ENCODE data around the gene TMCO4. TPM values are rescaled to one million over a fixed set of nuclear protein-coding genes. Genes with fewer than 3 reads are reported as not detected.

TMCO4 gene
- total RNA-seq, 1 donor from 2014 or later = 13.0 TPM

- TF ChIP-seq CTCF (IDR thresholded peaks at IDR 0.05; ENCODE audit: insufficient read depth, low read length, poor library complexity, severe bottlenecking) = no peak
- Histone ChIP-seq H3K4me3 (ENCODE audit: low read depth, low read length) (no peak overlapping the region), H3K36me3 (ENCODE audit: control insufficient read depth, insufficient read depth, low read length) (no peaks in the 10 kb centered on the region), H3K27me3 (ENCODE audit: control insufficient read depth, insufficient read depth, low read length) (no peaks in the 10 kb centered on the region)
- DNase-seq (ENCODE audit: low read depth) = no peak
These were observed 16.4 kb upstream of the TMCO4 start for GRCh38 chr1:19815801-19816736.

DNA sequence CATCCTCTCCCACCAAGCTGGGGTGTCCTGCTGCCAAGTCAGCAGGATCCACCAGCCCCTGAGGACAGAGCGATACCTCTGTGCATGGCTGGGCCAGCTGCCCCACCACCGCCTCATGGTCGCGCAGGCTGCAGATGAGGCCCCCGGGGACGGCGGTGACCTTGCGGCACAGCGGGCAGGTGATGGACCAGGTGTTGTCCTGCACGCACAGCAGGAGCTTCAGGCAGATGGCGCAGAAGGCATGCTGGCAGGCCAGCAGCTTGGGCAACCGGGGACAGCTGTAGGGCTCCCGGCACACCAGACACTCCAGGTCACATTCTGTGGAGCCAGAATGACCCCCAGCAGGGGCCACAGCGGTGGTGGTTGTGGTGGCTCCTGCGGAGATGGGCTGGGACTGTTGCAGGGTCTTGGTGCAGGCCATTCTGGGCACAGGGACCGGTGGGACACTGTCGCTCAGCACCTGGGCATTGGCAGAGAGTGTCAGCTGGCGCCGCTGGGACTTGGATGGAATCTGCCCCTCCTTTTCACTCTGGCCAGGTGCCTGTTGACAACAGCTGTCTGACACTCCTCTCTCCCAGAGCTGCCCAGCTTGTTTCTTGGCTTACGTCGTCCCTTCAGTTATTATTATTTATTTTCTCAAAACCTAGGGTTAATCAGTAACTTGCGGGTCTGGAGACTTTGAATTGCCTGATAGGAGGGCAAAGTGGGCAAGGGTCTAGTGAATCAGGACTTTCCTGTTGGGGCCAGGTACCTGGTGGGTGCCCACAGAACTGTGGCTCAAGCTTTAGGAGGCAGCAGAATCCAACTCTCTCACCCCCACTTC lies 15.2 kb upstream of the TMCO4 start, which contains the start of gene RNF186:
Gene RNF186, minus strand, starts transcription at position 603 of the 823 bp plus-strand sequence. Its CDS starts 182 bp downstream, at position 421.
- no peak within 1 kb of the TSS for H3K4me3 ChIP-seq (ENCODE audit: low read depth, low read length)
- no peaks in the 10 kb centered on the region for H3K36me3 ChIP-seq (ENCODE audit: control insufficient read depth, insufficient read depth, low read length)
- no peak for TF ChIP-seq CTCF (IDR thresholded peaks at IDR 0.05; ENCODE audit: insufficient read depth, low read length, poor library complexity, severe bottlenecking)
- H3K27me3 ChIP-seq (ENCODE audit: control insufficient read depth, insufficient read depth, low read length) = no peaks in the 10 kb centered on the region
- no peak for DNase-seq (ENCODE audit: low read depth)

- Histone ChIP-seq H3K27me3 (ENCODE audit: control insufficient read depth, insufficient read depth, low read length) (no peaks in the 10 kb centered on the region), H3K36me3 (ENCODE audit: control insufficient read depth, insufficient read depth, low read length) (no peaks in the 10 kb centered on the region), H3K4me3 (ENCODE audit: low read depth, low read length) (no peak overlapping the region)
- DNase-seq (ENCODE audit: low read depth) = no peak
- TF ChIP-seq CTCF (IDR thresholded peaks at IDR 0.05; ENCODE audit: insufficient read depth, low read length, poor library complexity, severe bottlenecking) = no peak
These were observed 14.5 kb upstream of the TMCO4 start for GRCh38 chr1:19814244-19814661.

GRCh38 chr1:19813643-19813960 lies 13.9 kb upstream of the TMCO4 start:
- no peak for DNase-seq (ENCODE audit: low read depth)
- Histone ChIP-seq H3K4me3 (ENCODE audit: low read depth, low read length) (no peak overlapping the region), H3K27me3 (ENCODE audit: control insufficient read depth, insufficient read depth, low read length) (no peaks in the 10 kb centered on the region), H3K36me3 (ENCODE audit: control insufficient read depth, insufficient read depth, low read length) (no peaks in the 10 kb centered on the region)
- no peak for TF ChIP-seq CTCF (IDR thresholded peaks at IDR 0.05; ENCODE audit: insufficient read depth, low read length, poor library complexity, severe bottlenecking)

- H3K36me3 ChIP-seq (ENCODE audit: control insufficient read depth, insufficient read depth, low read length) = no peaks in the 10 kb centered on the region
- no peak overlapping the region for H3K4me3 ChIP-seq (ENCODE audit: low read depth, low read length)
These were observed 13.3 kb upstream of the TMCO4 start for GRCh38 chr1:19812875-19813642.

More at GRCh38 chr1:19812875-19813642, 13.3 kb upstream of the TMCO4 start:
- H3K27me3 ChIP-seq (ENCODE audit: control insufficient read depth, insufficient read depth, low read length) = no peaks in the 10 kb centered on the region
- no peak for DNase-seq (ENCODE audit: low read depth)
- no peak for TF ChIP-seq CTCF (IDR thresholded peaks at IDR 0.05; ENCODE audit: insufficient read depth, low read length, poor library complexity, severe bottlenecking)
